ENCODE measurements around the gene CD22.

CD22 gene

DNA sequence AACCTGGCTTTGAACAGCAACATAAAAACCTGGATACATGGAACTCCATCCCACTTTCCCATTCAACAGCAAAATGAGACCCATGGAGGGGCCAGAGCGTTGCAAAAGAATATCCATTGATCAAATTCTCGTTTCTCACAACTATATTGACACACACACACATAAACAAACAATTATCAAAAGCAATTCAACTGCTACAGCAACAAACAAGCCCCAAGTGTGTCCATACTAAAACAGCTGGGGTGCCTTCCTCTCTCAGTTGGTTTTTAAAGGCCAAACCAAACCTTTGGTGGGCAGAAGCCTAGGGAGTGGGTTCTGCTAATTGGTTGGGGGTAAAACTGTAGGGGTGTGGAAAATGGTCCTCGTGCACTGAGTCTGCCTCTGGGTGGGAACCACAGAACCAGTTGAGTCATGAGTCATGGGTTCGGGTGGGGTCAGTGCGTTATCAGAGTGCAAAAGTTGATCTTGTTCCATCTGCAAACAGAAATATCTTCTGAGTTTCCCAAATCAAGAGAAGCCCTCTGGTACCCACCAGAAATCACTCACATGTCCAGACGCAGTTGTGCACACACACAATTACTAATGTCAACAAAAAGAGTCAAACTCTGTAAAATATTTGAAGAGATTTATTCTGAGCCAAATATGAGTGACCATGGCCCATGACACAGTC lies 60.3 kb downstream of the CD22 start (continued):
- TF ChIP-seq ZNF660 (tag by site-specific recombination; IDR thresholded peaks at IDR 0.05): no peak
- TF ChIP-seq ZNF362 (tag by site-specific recombination; IDR thresholded peaks at IDR 0.05): no peak
- TF ChIP-seq ZNF146 (tag by site-specific recombination; IDR thresholded peaks at IDR 0.05): no peak
- no peak for TF ChIP-seq ZBTB48 (tag by site-specific recombination; IDR thresholded peaks at IDR 0.05)
- TF ChIP-seq ZNF48 (tag by site-specific recombination; IDR thresholded peaks at IDR 0.05): no peak
- TF ChIP-seq ZNF629 (tag by site-specific recombination; IDR thresholded peaks at IDR 0.05): no peak
- TF ChIP-seq REST (tag by site-specific recombination; IDR thresholded peaks at IDR 0.05): no peak
- TF ChIP-seq ZNF596 (tag by site-specific recombination; IDR thresholded peaks at IDR 0.05): no peak

DNA sequence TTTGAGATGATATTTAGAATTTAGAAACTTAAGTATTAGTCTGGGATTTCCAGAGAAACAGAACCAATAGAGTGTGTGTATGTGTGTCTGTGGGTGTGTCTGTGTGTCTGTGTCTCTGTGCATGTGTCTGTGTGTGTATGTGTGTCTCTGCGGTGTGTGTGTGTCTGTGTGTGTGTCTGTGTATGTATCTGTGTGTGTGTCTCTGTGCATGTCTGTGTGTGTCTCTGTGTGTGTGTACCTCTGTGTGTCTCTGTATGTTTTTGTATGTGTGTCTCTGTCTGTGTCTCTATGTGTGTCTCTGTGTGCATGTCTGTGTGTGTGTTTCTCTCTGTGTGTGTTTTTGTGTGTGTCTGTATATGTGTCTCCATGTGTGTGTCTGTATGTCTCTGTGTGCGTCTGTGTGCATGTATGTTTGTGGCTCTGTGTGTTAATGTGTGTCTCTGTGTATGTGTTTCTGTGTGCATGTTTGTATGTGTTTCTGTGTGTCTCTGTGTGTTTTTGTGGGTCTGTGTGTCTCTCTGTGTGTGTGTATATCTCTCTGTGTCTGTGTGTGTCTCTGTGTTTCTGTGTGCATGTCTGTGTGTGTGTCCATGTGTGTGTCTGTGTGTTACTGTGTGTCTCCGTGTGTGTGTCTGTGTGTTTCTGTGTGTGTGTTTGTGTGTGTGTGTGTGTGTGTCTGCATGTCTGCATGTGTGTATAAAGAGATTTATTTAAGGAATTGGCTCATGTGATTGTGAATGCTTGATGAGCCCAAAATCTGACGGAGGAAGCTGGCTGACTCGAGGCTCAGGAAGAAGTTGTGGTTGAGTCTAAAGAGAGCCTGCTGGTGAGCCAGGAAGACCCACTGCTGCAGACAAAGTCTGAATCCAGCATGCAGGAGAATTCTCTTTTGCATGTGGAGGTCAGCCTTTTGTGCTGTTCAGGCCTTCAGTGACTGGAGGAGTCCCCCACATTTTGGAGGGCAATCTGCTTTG lies 64.0 kb downstream of the CD22 start:
- H3K4me3 ChIP-seq (ENCODE audit: low read depth, low read length): no peak overlapping the region
- CTCF ChIA-PET: interaction anchor here (1.5 kb wide), 1 partner anchor 102 kb away, joined by 4 read pairs; no protein-coding TSS in a partner anchor
- TF ChIP-seq ZBTB11 (tag by site-specific recombination; conservative IDR thresholded peaks at IDR 0.05; ENCODE audit: low read depth) (no peak), ZNF132 (tag by site-specific recombination; IDR thresholded peaks at IDR 0.05; ENCODE audit: borderline replicate concordance) (no peak), OVOL3 (tag by site-specific recombination; IDR thresholded peaks at IDR 0.05) (no peak), ZNF529 (tag by site-specific recombination; IDR thresholded peaks at IDR 0.05; ENCODE audit: insufficient replicate concordance) (no peak), ZNF621 (tag by site-specific recombination; IDR thresholded peaks at IDR 0.05) (peak; percentile 93), ZNF571 (tag by site-specific recombination; IDR thresholded peaks at IDR 0.05) (peak; percentile 92; the same call in 1 of the 2 replicates), SALL2 (tag by site-specific recombination; IDR thresholded peaks at IDR 0.05; ENCODE audit: borderline replicate concordance) (peak; percentile 82), ZNF239 (tag by site-specific recombination; IDR thresholded peaks at IDR 0.05) (no peak), ZNF785 (tag by site-specific recombination; IDR thresholded peaks at IDR 0.05) (peak; percentile 77; the same call in 1 of the 2 replicates), ZNF792 (tag by site-specific recombination; IDR thresholded peaks at IDR 0.05) (no peak), ZNF114 (tag by site-specific recombination; IDR thresholded peaks at IDR 0.05) (peak; percentile 60; the same call in 1 of the 2 replicates), ZNF37A (tag by site-specific recombination; IDR thresholded peaks at IDR 0.05) (no peak), ZNF473 (tag by site-specific recombination; IDR thresholded peaks at IDR 0.05) (peak; percentile 87), ZNF16 (tag by site-specific recombination; IDR thresholded peaks at IDR 0.05; ENCODE audit: low read depth) (no peak)
- TF ChIP-seq, protein P1, sequence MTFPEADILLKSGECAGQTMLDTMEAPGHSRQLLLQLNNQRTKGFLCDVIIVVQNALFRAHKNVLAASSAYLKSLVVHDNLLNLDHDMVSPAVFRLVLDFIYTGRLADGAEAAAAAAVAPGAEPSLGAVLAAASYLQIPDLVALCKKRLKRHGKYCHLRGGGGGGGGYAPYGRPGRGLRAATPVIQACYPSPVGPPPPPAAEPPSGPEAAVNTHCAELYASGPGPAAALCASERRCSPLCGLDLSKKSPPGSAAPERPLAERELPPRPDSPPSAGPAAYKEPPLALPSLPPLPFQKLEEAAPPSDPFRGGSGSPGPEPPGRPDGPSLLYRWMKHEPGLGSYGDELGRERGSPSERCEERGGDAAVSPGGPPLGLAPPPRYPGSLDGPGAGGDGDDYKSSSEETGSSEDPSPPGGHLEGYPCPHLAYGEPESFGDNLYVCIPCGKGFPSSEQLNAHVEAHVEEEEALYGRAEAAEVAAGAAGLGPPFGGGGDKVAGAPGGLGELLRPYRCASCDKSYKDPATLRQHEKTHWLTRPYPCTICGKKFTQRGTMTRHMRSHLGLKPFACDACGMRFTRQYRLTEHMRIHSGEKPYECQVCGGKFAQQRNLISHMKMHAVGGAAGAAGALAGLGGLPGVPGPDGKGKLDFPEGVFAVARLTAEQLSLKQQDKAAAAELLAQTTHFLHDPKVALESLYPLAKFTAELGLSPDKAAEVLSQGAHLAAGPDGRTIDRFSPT (tag by site-specific recombination; IDR thresholded peaks at IDR 0.05): no peak

More for the DNA sequence above, 64.0 kb downstream of the CD22 start:
- Histone ChIP-seq H3K9me3 (ENCODE audit: control insufficient read depth, insufficient read depth, low read depth, low read length) (peaks cover 2% of the 10 kb centered on the region; the same call in 1 of the 2 replicates), H3K4me1 (ENCODE audit: control insufficient read depth, insufficient read depth, low read length) (no peaks in the 10 kb centered on the region), H3K27ac (ENCODE audit: extremely low read depth, low read depth, low read length) (no peak overlapping the region), H3K36me3 (ENCODE audit: control insufficient read depth in 2 of 2, insufficient read depth in 1 of 2, low read length in 2 of 2) (peaks cover 0 to 3% of the 10 kb centered on the region in 2 experiments; a peak in 1 of 3 replicates)
- POLR2A ChIA-PET: no interaction called here
